Lung (tissue), 12 donors: ENCODE results near the gene RAB24. TPM values are rescaled to one million over a fixed set of nuclear protein-coding genes. Genes with fewer than 3 reads are reported as not detected.

Experiments
- ATAC-seq: fragments of 200-7000 bp; cut with Tn5 transposase; one replicate; pipeline ENCODE4 v1.9.1; 2020; ENCODE audit warnings: moderate number of reproducible peaks; ENCODE audit not compliant: insufficient read depth, low FRiP score
- DNase-seq, 3 donors: peaks; one replicate each; pipeline ENCODE4 v3.0.0-alpha.2; 2013 to 2017
- H3K27ac ChIP-seq, 2 donors: one replicate each; pipeline ENCODE4 v1.5.1; 2013; ENCODE audit warnings: mild to moderate bottlenecking in 2 of 2, moderate library complexity in 2 of 2, control low read depth in 1 of 2, inconsistent platforms in 1 of 2, low read depth in 1 of 2, low read length in 1 of 2
- H3K27me3 ChIP-seq, 3 donors: one replicate each; pipeline ENCODE4 v1.5.1; 2013; ENCODE audit warnings: low read length in 2 of 3; ENCODE audit not compliant: control insufficient read depth in 3 of 3, insufficient read depth in 3 of 3
- H3K36me3 ChIP-seq, 4 donors: one replicate each; pipeline ENCODE4 v1.5.1; 2013; ENCODE audit warnings: low read length in 4 of 4, mild to moderate bottlenecking in 1 of 4, moderate library complexity in 1 of 4; ENCODE audit not compliant: control insufficient read depth in 4 of 4, insufficient read depth in 4 of 4
- H3K4me1 ChIP-seq, 5 donors: one replicate each; pipeline ENCODE4 v1.5.1; 2013; ENCODE audit warnings: low read length in 5 of 5, mild to moderate bottlenecking in 2 of 5, moderate library complexity in 1 of 5; ENCODE audit not compliant: control insufficient read depth in 5 of 5, insufficient read depth in 5 of 5
- H3K4me3 ChIP-seq: one replicate; pipeline ENCODE4 v1.5.1; 2013; ENCODE audit warnings: mild to moderate bottlenecking, control low read depth, moderate library complexity
- H3K9ac ChIP-seq, 2 donors: one replicate each; pipeline ENCODE4 v1.5.1; 2013; ENCODE audit warnings: low read length in 2 of 2, control low read depth in 1 of 2; ENCODE audit not compliant: insufficient read depth in 1 of 2
- H3K9me3 ChIP-seq, 4 donors: one replicate each; pipeline ENCODE4 v1.5.1; 2013; ENCODE audit warnings: low read length in 3 of 4, mild to moderate bottlenecking in 1 of 4, moderate library complexity in 1 of 4; ENCODE audit not compliant: control insufficient read depth in 4 of 4, insufficient read depth in 3 of 4
- WGBS, 2 donors: extraction: QIAGEN DNeasy Blood & Tissue Kit; methylation state at CpG; one replicate each; pipeline ENCODE4 v1.1.7; 2013; 5-methylcytosine and 5-hydroxymethylcytosine counted together
- polyA plus RNA-seq, 2 donors: library from polyadenylated mRNA; stranded (reverse); fragments of 200-250 nt; gene quantifications; one replicate each; pipeline ENCODE4 v1.2.1, GENCODE V29; 2013
- total RNA-seq, 2 donors: library from RNA; depleted of rRNA in 1 of 2; stranded (reverse); fragments of >200 nt in 1 of 2; gene quantifications; one replicate each; pipeline ENCODE4 v1.2.1, GENCODE V29; 2014 to 2021
- TF ChIP-seq, protein P1 (sequence below): IDR thresholded peaks from 2 replicates; pipeline ENCODE4 v1.5.1; 2012; ENCODE audit warnings: mild to moderate bottlenecking; ENCODE audit errors: control extremely low read depth, extremely low read depth
- donor health status: control.
- donor health status: control.
- donor health status: Bipolar disorder and iron deficiency.
- donor health status: healthy.
- donor health status: DM: yes; HTN: yes; CAD: no.

The RAB24 gene
- total and polyA plus RNA-seq, 4 donors, result 25.9 to 76.6 (median 42.4) TPM

DNA sequence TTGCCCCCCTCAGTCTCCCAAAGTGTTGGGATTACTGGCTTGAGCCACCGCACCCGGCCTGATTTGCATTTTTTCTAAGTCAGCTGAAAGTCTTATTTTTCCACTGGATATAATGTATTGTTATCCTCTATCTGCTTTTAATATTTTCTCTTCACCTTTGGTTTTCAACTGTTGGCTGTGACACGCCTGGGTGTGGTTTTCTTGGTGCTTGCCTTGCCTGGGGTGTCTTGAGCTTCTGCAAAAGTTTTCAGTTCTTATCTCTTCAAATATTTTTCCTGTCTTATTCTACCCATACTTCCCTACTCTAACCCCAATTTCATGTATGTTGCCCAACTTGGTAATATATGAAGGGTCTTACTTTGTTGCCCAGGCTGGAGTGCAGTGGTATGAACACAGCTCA lies 12.5 kb upstream of the RAB24 start:
- TF ChIP-seq, protein P1, sequence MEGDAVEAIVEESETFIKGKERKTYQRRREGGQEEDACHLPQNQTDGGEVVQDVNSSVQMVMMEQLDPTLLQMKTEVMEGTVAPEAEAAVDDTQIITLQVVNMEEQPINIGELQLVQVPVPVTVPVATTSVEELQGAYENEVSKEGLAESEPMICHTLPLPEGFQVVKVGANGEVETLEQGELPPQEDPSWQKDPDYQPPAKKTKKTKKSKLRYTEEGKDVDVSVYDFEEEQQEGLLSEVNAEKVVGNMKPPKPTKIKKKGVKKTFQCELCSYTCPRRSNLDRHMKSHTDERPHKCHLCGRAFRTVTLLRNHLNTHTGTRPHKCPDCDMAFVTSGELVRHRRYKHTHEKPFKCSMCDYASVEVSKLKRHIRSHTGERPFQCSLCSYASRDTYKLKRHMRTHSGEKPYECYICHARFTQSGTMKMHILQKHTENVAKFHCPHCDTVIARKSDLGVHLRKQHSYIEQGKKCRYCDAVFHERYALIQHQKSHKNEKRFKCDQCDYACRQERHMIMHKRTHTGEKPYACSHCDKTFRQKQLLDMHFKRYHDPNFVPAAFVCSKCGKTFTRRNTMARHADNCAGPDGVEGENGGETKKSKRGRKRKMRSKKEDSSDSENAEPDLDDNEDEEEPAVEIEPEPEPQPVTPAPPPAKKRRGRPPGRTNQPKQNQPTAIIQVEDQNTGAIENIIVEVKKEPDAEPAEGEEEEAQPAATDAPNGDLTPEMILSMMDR, result no peak
- 77 to 97% methylated on average over 3 of the region's 3 CpGs for WGBS, 2 donors
- Histone ChIP-seq H3K27ac (no peak overlapping the region), H3K9me3 (no peaks in the 10 kb centered on the region), H3K36me3 (peaks cover 0 to 4% (median 2%) of the 10 kb centered on the region in 4 donors), H3K27me3 (no peaks in the 10 kb centered on the region), H3K4me3 (no peak overlapping the region), H3K4me1 (peaks cover 0 to 13% (median 2%) of the 10 kb centered on the region in 5 donors), H3K9ac (no peak overlapping the region)
- DNase-seq (no peak), ATAC-seq (no peak)

DNA sequence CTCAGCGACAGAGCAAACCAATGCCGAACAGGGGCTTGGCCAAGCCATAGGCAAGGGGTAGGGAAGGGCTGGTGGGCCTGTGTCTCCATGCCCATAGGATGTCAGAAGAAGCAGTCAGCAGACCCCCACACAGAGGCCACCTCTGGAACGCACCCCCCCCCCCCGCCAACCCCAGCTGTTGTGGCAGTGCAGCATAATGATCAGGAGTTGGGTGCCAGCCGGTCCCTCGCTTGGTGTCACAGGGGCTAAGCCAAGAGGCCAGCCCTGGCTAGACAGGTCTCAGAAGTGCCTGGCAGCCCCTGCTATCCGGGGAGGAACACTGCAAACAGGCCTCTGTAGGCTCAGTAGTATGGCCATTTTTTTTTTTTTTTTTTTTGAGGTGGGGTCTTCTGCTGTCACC lies 11.9 kb upstream of the RAB24 start:
- Histone ChIP-seq H3K9me3 (no peaks in the 10 kb centered on the region), H3K4me1 (peaks cover 0 to 15% (median 4%) of the 10 kb centered on the region in 5 donors)

GRCh38 chr5:177314376-177315342 lies 11.1 kb upstream of the RAB24 start:
- DNase-seq, result no peak
- Histone ChIP-seq H3K36me3 (peaks cover 0 to 4% (median 0%) of the 10 kb centered on the region in 4 donors), H3K4me3 (no peak overlapping the region), H3K27ac (no peak overlapping the region), H3K4me1 (peaks cover 0 to 22% (median 11%) of the 10 kb centered on the region in 5 donors), H3K27me3 (no peaks in the 10 kb centered on the region), H3K9me3 (no peaks in the 10 kb centered on the region), H3K9ac (no peak overlapping the region)
- WGBS, 2 donors, result 90 to 91% methylated on average over 18 of the region's 18 CpGs
- TF ChIP-seq, protein P1, result no peak
- ATAC-seq, result no peak

More for the DNA sequence above, 11.9 kb upstream of the RAB24 start:
- TF ChIP-seq, protein P1, result no peak
- no peak overlapping the region for H3K4me3 ChIP-seq
- H3K9ac ChIP-seq, result no peak overlapping the region
- H3K27ac ChIP-seq, result no peak overlapping the region
- peaks cover 0 to 4% (median 2%) of the 10 kb centered on the region in 4 donors for H3K36me3 ChIP-seq
- 90 to 94% methylated on average over 7 of the region's 7 CpGs for WGBS, 2 donors
- DNase-seq, result no peak
- no peak for ATAC-seq
- no peaks in the 10 kb centered on the region for H3K27me3 ChIP-seq
